Trophoblast cell (in vitro differentiated cells and primary cell): Measurements from ENCODE around the gene ASIC4.

Experiments
- DNase-seq, 2 donors: peaks; one replicate each; pipeline ENCODE4 v3.0.0-alpha.2; 2016
- H2AFZ ChIP-seq: 2 replicates; pipeline ENCODE4 v1.6.1; 2013; ENCODE audit warnings: low read length, moderate library complexity, mild to moderate bottlenecking; ENCODE audit not compliant: insufficient read depth, poor library complexity
- H2AK5ac ChIP-seq: 2 replicates; pipeline ENCODE4 v1.6.1; 2013; ENCODE audit warnings: mild to moderate bottlenecking, low read length
- H2BK120ac ChIP-seq: 2 replicates; pipeline ENCODE4 v1.6.1; 2013; ENCODE audit warnings: low read length, mild to moderate bottlenecking, moderate library complexity; ENCODE audit not compliant: insufficient read depth, poor library complexity
- H2BK12ac ChIP-seq: 2 replicates; pipeline ENCODE4 v1.6.1; 2013; ENCODE audit warnings: mild to moderate bottlenecking, low read length, moderate library complexity
- H2BK5ac ChIP-seq: 2 replicates; pipeline ENCODE4 v1.6.1; 2013; ENCODE audit warnings: low read length, low read depth, moderate library complexity, mild to moderate bottlenecking; ENCODE audit not compliant: poor library complexity
- H3K14ac ChIP-seq: 2 replicates; pipeline ENCODE4 v1.6.1; 2013; ENCODE audit warnings: mild to moderate bottlenecking, low read length
- H3K18ac ChIP-seq: 2 replicates; pipeline ENCODE4 v1.6.1; 2013; ENCODE audit warnings: mild to moderate bottlenecking, low read length
- H3K23ac ChIP-seq: 2 replicates; pipeline ENCODE4 v1.6.1; 2013; ENCODE audit warnings: low read length
- H3K27ac ChIP-seq: 2 replicates; pipeline ENCODE4 v1.5.1; 2013; ENCODE audit warnings: low read depth, mild to moderate bottlenecking, inconsistent platforms, low read length, moderate library complexity
- H3K27me3 ChIP-seq: 2 replicates; pipeline ENCODE4 v1.6.1; 2013; ENCODE audit warnings: inconsistent platforms, mild to moderate bottlenecking, low read length, moderate library complexity; ENCODE audit not compliant: insufficient read depth
- H3K36me3 ChIP-seq, 2 experiments: 1 replicate in 1 of 2; 2 replicates in 1 of 2; pipeline ENCODE4 v1.6.1; 2013; ENCODE audit warnings: low read length in 2 of 2, mild to moderate bottlenecking in 2 of 2, moderate library complexity in 1 of 2; ENCODE audit not compliant: insufficient read depth in 2 of 2, control insufficient read depth in 1 of 2
- H3K4ac ChIP-seq: 2 replicates; pipeline ENCODE4 v1.6.1; 2013; ENCODE audit warnings: low read depth, mild to moderate bottlenecking, low read length, moderate library complexity
- H3K4me1 ChIP-seq, 2 experiments: 1 replicate in 1 of 2; 2 replicates in 1 of 2; pipeline ENCODE4 v1.6.1; 2013; ENCODE audit warnings: low read length in 2 of 2, mild to moderate bottlenecking in 2 of 2, moderate library complexity in 1 of 2; ENCODE audit not compliant: insufficient read depth in 2 of 2, control insufficient read depth in 1 of 2
- H3K4me2 ChIP-seq: 2 replicates; pipeline ENCODE4 v1.6.1; 2013; ENCODE audit warnings: inconsistent platforms, mild to moderate bottlenecking, low read length, moderate library complexity
- H3K4me3 ChIP-seq: 2 replicates; pipeline ENCODE4 v1.5.1; 2013; ENCODE audit warnings: mild to moderate bottlenecking, low read depth, low read length, inconsistent platforms
- H3K79me1 ChIP-seq: one replicate; pipeline ENCODE4 v1.6.1; 2013; ENCODE audit warnings: low read length
- H3K79me2 ChIP-seq: 2 replicates; pipeline ENCODE4 v1.6.1; 2013; ENCODE audit warnings: low read length, mild to moderate bottlenecking; ENCODE audit not compliant: control insufficient read depth, insufficient read depth, poor library complexity
- H3K9ac ChIP-seq: 2 replicates; pipeline ENCODE4 v1.6.1; 2013; ENCODE audit warnings: mild to moderate bottlenecking, low read length
- H3K9me3 ChIP-seq: 2 replicates; pipeline ENCODE4 v1.6.1; 2013; ENCODE audit warnings: low read depth, mild to moderate bottlenecking, control low read depth, inconsistent platforms, low read length; ENCODE audit not compliant: insufficient read depth
- H4K12ac ChIP-seq: 2 replicates; pipeline ENCODE4 v1.6.1; 2013; ENCODE audit warnings: low read depth, mild to moderate bottlenecking, low read length, moderate library complexity
- H4K8ac ChIP-seq: 2 replicates; pipeline ENCODE4 v1.6.1; 2013; ENCODE audit warnings: low read depth, mild to moderate bottlenecking, low read length, moderate library complexity
- H4K91ac ChIP-seq: one replicate; pipeline ENCODE4 v1.6.1; 2013; ENCODE audit warnings: low read depth, mild to moderate bottlenecking, low read length, moderate library complexity
- WGBS: extraction: QIAGEN DNeasy Blood & Tissue Kit; methylation state at CpG from one replicate; pipeline ENCODE4 v1.1.7; 2013; ENCODE audit warnings: missing lambda C conversion rate; ENCODE audit not compliant: insufficient read length, insufficient coverage; ENCODE audit errors: extremely low coverage; 5-methylcytosine and 5-hydroxymethylcytosine counted together

Gene ASIC4

GRCh38 chr2:219575566-219576504 lies 61.6 kb downstream of the ASIC4 start:
- no CpG with 5 or more reads among the region's 6 CpGs for WGBS
- no peak overlapping the region for H3K27ac ChIP-seq
- no peak overlapping the region for H3K4ac ChIP-seq
- peaks cover 6% of the 10 kb centered on the region for H3K79me2 ChIP-seq
- peaks cover 22% of the 10 kb centered on the region for H3K79me1 ChIP-seq
- no peak overlapping the region for H2BK5ac ChIP-seq
- peak overlapping the region; percentile 55 for H2BK12ac ChIP-seq
- H3K36me3 ChIP-seq, result no peaks in the 10 kb centered on the region
- no peak overlapping the region for H4K12ac ChIP-seq
- no peak overlapping the region for H4K8ac ChIP-seq
- DNase-seq, result no peak
- H3K14ac ChIP-seq, result peak overlapping the region; percentile 26
- H3K23ac ChIP-seq, result no peak overlapping the region
- peaks cover 32 to 36% of the 10 kb centered on the region in 2 experiments for H3K4me1 ChIP-seq
- H2BK120ac ChIP-seq, result no peak overlapping the region
- H3K18ac ChIP-seq, result no peak overlapping the region
- H2AK5ac ChIP-seq, result peak overlapping the region; percentile 40
- no peaks in the 10 kb centered on the region for H3K27me3 ChIP-seq
- no peak overlapping the region for H3K4me3 ChIP-seq
- H2AFZ ChIP-seq, result no peak overlapping the region
- no peak overlapping the region for H3K4me2 ChIP-seq
- peak overlapping the region; percentile 79 for H4K91ac ChIP-seq
- H3K9ac ChIP-seq, result no peak overlapping the region
- H3K9me3 ChIP-seq, result peaks cover 2% of the 10 kb centered on the region

GRCh38 chr2:219576505-219577388 lies 62.5 kb downstream of the ASIC4 start:
- Histone ChIP-seq H3K79me1 (peaks cover 14% of the 10 kb centered on the region), H2AFZ (no peak overlapping the region), H3K79me2 (peaks cover 4% of the 10 kb centered on the region), H4K8ac (no peak overlapping the region), H2BK12ac (peak overlapping the region; percentile 48), H3K23ac (no peak overlapping the region), H3K14ac (peak overlapping the region; percentile 28), H3K18ac (no peak overlapping the region), H3K4me1 (peaks cover 32 to 34% of the 10 kb centered on the region in 2 experiments), H3K4ac (no peak overlapping the region), H4K12ac (no peak overlapping the region), H4K91ac (peak overlapping the region; percentile 79), H3K9ac (no peak overlapping the region), H3K36me3 (no peaks in the 10 kb centered on the region), H2AK5ac (peak overlapping the region; percentile 79), H3K4me2 (peak overlapping the region; percentile 39), H3K4me3 (no peak overlapping the region), H3K9me3 (no peaks in the 10 kb centered on the region), H3K27ac (peak overlapping the region; percentile 31), H2BK120ac (peak overlapping the region; percentile 16), H2BK5ac (no peak overlapping the region), H3K27me3 (no peaks in the 10 kb centered on the region)
- peak; percentile 41 to 54 for DNase-seq
- no CpG with 5 or more reads among the region's 15 CpGs for WGBS

GRCh38 chr2:219578811-219579613 lies 64.7 kb downstream of the ASIC4 start:
- peak overlapping the region; percentile 32 for H4K8ac ChIP-seq
- peak overlapping the region; percentile 47 for H2BK12ac ChIP-seq
- H3K4ac ChIP-seq, result no peak overlapping the region
- H3K4me2 ChIP-seq, result no peak overlapping the region
- H3K18ac ChIP-seq, result no peak overlapping the region
- H3K4me3 ChIP-seq, result no peak overlapping the region
- H3K36me3 ChIP-seq, result no peaks in the 10 kb centered on the region
- no CpG with 5 or more reads among the region's 8 CpGs for whole genome bisulfite sequencing
- H3K27me3 ChIP-seq, result no peaks in the 10 kb centered on the region
- peak overlapping the region; percentile 12 for H2BK120ac ChIP-seq
- H3K14ac ChIP-seq, result no peak overlapping the region
- no peak overlapping the region for H2AK5ac ChIP-seq
- H3K79me1 ChIP-seq, result no peaks in the 10 kb centered on the region
- peaks cover 20 to 21% of the 10 kb centered on the region in 2 experiments for H3K4me1 ChIP-seq
- H2AFZ ChIP-seq, result no peak overlapping the region
- no peak overlapping the region for H2BK5ac ChIP-seq
- H3K23ac ChIP-seq, result no peak overlapping the region
- peak overlapping the region; percentile 82 for H3K27ac ChIP-seq
- H3K9ac ChIP-seq, result no peak overlapping the region
- DNase-seq, result peak; percentile 61 to 97
- H3K79me2 ChIP-seq, result no peaks in the 10 kb centered on the region
- no peak overlapping the region for H4K12ac ChIP-seq
- H4K91ac ChIP-seq, result peak overlapping the region; percentile 81
- H3K9me3 ChIP-seq, result no peaks in the 10 kb centered on the region

- H3K18ac ChIP-seq, result no peak overlapping the region
- no CpG with 5 or more reads among the region's 2 CpGs for WGBS
These were observed 67.1 kb downstream of the ASIC4 start for GRCh38 chr2:219581346-219581745.

More at GRCh38 chr2:219581346-219581745, 67.1 kb downstream of the ASIC4 start:
- H3K4me3 ChIP-seq, result no peak overlapping the region
- no peak overlapping the region for H3K4ac ChIP-seq
- H3K9me3 ChIP-seq, result no peaks in the 10 kb centered on the region
- peaks cover 18 to 20% of the 10 kb centered on the region in 2 experiments for H3K4me1 ChIP-seq
- H2BK12ac ChIP-seq, result no peak overlapping the region
- H2BK5ac ChIP-seq, result no peak overlapping the region
- H2BK120ac ChIP-seq, result no peak overlapping the region
- H4K12ac ChIP-seq, result no peak overlapping the region
- H3K23ac ChIP-seq, result no peak overlapping the region
- H4K8ac ChIP-seq, result no peak overlapping the region
- no peaks in the 10 kb centered on the region for H3K79me1 ChIP-seq
- H3K4me2 ChIP-seq, result no peak overlapping the region
- no peaks in the 10 kb centered on the region for H3K36me3 ChIP-seq
- H3K14ac ChIP-seq, result no peak overlapping the region
- H3K27ac ChIP-seq, result no peak overlapping the region
- no peak overlapping the region for H3K9ac ChIP-seq
- H2AFZ ChIP-seq, result no peak overlapping the region
- peak; percentile 47 to 82 for DNase-seq
- no peaks in the 10 kb centered on the region for H3K79me2 ChIP-seq
- no peak overlapping the region for H4K91ac ChIP-seq
- no peak overlapping the region for H2AK5ac ChIP-seq
- no peaks in the 10 kb centered on the region for H3K27me3 ChIP-seq
